22Rv1 (cell line): ENCODE measurements around the gene PER3.

Source experiments
- H3K27ac ChIP-seq: fragments of 450-650 bp; 2 replicates; pipeline ENCODE4 v1.5.1; 2017
- ZFX ChIP-seq: fragments of 450-650 bp; IDR thresholded peaks from 2 replicates; pipeline ENCODE4 v1.6.1; 2017; ENCODE audit warnings: antibody characterized with exemption, borderline replicate concordance
- TF ChIP-seq, protein P1 (sequence below): fragments of 450-650 bp; IDR thresholded peaks from 2 replicates; pipeline ENCODE4 v1.5.1; 2017; ENCODE audit warnings: mild to moderate bottlenecking

The PER3 gene

DNA sequence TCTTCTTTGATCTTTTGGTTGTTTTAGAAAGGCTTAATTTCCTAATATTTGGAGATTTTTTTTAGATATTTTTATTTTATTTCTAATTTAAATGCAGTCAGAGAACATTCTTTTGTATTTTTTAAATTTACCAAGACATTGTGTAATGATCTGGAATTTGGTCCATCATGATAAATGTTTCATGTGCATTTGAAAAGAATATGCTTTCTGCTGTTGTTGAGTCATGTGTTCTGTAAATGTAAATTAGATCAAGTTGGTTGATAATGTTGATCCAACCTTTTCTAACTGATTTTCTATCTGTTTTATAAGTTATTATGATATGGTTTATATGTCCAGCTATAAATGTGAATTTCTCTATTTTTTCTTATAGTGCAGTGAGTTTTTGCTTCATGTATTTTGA is 48.9 kb downstream of the PER3 start:
- TF ChIP-seq, protein P1, sequence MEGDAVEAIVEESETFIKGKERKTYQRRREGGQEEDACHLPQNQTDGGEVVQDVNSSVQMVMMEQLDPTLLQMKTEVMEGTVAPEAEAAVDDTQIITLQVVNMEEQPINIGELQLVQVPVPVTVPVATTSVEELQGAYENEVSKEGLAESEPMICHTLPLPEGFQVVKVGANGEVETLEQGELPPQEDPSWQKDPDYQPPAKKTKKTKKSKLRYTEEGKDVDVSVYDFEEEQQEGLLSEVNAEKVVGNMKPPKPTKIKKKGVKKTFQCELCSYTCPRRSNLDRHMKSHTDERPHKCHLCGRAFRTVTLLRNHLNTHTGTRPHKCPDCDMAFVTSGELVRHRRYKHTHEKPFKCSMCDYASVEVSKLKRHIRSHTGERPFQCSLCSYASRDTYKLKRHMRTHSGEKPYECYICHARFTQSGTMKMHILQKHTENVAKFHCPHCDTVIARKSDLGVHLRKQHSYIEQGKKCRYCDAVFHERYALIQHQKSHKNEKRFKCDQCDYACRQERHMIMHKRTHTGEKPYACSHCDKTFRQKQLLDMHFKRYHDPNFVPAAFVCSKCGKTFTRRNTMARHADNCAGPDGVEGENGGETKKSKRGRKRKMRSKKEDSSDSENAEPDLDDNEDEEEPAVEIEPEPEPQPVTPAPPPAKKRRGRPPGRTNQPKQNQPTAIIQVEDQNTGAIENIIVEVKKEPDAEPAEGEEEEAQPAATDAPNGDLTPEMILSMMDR = no peak
- TF ChIP-seq ZFX = no peak

DNA sequence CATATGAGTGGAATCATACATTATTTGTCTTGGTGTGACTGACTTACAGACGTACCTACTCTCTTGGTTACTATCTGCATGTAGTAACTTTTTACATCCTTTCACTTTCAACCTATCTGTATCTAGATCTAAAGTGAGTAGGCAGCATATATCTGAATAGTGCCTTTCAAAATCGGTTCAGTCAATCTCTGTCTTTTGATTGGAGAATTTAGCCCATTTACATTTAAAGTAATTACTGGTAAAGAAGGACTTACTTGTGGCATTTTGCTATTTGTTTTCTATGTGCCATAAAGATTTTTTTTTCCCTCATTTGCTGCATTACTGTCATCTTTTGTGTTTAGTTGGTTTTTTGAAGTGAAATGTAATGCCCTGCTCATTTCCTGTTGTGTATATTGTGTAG is 54.6 kb downstream of the PER3 start:
- TF ChIP-seq, protein P1 = no peak
- TF ChIP-seq ZFX = no peak
- H3K27ac ChIP-seq = no peak overlapping the region

More for the DNA sequence above, 48.9 kb downstream of the PER3 start:
- no peak overlapping the region for H3K27ac ChIP-seq

DNA sequence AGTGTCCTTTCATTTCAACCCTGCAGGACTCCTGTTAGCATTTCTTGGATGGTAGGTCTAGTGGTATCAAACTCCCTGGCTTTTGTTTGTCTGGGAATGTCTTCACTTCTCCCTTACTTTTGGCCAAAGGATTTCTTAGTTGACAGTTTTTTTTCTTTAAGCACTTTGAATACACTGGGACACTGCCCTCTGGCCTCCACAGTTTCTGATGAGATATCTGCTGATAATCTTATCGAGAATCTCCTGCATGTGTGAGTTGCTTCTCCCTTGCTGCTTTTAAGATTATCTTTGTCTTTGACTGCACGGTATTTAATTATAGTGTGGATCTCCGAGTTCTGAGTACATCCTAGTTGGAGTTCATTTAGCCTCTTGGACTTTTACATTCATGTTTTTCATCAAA is 55.4 kb downstream of the PER3 start:
- TF ChIP-seq, protein P1 = no peak
- no peak for TF ChIP-seq ZFX
- no peak overlapping the region for H3K27ac ChIP-seq

DNA sequence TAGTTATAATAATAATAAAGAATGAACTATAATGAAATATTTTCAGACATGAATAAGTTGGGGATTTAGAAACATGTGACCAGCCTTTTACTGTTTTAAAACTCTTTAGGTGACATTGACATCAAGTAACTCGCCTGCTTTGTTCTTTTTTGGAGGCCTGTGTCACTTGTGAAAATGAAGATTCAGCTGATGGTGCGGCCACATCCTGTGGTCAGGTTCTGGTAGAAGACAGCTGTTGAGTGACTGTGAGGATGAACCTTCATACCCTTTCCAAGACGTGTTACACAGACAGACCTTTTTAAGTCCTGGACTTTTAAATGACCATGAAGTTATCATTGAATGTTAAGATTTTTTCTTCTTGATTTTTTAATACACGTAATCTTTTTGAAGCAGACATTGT is 58.4 kb downstream of the PER3 start:
- H3K27ac ChIP-seq = no peak overlapping the region

DNA sequence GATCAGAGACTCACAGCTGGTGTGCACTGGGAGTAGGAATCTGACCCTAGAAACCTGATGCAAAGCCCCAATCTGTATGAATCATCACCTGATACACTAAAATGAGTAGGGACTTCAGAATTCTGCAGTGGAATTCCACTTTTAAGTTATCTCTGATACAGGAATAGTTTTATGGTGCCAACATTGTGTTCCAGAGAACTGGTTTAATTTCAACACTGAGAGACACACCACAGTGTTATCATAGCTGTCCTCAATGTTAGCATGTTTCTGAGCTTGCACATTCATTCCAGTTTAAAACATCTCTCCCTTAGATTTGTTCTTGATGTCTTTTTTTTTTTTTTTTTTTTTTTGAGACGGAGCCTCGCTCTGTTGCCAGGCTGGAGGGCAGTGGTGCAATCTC is 61.7 kb downstream of the PER3 start:
- no peak for TF ChIP-seq ZFX
- TF ChIP-seq, protein P1 = no peak
- H3K27ac ChIP-seq = no peak overlapping the region

More for the DNA sequence above, 58.4 kb downstream of the PER3 start:
- TF ChIP-seq, protein P1 = no peak

DNA sequence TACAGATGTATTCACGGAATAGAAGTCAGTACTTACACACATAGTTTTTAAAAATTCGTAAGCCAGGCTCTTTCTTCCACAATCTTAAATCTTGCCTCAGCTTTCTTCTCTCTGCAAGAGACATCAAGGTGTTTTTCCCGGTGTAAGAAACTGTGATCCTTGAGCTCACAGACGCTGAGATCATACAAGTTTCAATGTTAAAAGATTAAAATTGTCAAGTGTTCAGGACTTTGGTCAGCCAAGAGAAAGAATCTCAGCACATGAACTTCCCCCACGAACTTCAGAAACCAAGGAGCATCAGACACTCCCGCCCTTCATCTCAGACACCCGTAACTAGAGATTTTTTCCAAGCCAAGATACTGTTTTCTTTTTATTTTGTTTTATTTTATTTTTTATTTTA is 62.6 kb downstream of the PER3 start:
- no peak for TF ChIP-seq ZFX
- TF ChIP-seq, protein P1 = no peak
- no peak overlapping the region for H3K27ac ChIP-seq

DNA sequence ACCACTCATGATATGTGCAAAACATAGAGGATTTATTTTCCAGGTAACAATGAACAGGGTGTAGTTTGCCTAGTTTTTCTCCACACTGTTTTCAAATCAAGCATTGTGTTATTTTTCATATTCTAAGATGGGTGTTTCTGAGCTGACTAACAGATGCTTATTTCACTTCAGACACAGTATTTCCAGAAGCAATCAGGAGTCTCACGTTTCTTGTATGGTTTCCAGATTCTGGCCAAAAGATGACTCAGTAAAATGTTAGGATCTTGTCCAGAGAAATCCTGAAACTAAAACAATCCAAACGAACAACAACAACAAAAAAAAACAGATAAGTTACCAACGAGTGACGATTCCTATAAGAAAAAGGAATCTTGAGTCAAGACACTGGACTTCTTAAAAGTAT is 63.5 kb downstream of the PER3 start:
- no peak overlapping the region for H3K27ac ChIP-seq
- no peak for TF ChIP-seq ZFX
- TF ChIP-seq, protein P1 = no peak
